Mucosa of gallbladder (tissue), 1 donor: ENCODE measurements around the gene BST2. TPM values are rescaled to one million over a fixed set of nuclear protein-coding genes. Genes with fewer than 3 reads are reported as not detected.

Source experiments
- DNase-seq: peaks from one replicate; pipeline ENCODE4 v3.0.0-alpha.2; 2020; ENCODE audit warnings: low spot score
- total RNA-seq: library from RNA; stranded (reverse); gene quantifications from one replicate; pipeline ENCODE4 v1.2.1, GENCODE V29; 2021
- donor health status: DM: no; HTN: no; CAD: no.

Gene BST2
- total RNA-seq, 1 donor from 2014 or later = 90.6 TPM

DNA sequence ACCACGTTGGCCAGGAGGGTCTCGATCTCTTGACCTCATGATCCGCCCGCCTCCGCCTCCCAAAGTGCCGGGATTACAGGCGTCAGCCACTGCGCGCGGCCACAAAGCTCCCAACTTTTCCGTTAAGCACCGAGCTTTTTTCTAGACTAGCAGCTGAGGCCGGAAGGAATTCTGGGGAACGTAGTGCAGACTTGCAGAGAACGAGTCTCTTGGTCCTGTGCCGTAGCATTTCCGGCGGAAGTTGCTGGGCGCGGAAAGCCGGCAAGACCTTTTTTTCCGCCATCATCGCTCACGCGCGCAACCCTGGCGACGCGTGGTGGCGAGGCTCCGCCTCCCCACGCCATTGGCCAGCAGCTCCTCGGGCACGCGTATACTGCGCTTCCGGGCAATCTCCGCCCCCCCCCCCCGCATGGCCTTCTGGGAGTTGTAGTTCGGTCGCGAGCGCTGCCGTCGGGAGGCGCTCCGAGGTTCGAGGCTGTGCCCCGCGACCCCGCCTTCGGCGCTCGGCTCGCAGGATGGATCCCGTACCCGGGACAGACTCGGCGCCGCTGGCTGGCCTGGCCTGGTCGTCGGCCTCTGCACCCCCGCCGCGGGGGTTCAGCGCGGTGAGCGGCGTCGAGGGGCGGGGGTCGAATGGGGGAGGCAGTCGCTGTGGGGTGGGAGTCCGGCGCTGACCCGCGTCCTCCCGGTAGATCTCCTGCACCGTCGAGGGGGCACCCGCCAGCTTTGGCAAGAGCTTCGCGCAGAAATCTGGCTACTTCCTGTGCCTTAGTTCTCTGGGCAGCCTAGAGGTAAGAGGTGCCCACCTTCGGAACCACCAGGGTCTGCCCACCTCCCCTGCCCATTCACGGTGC, 14.4 kb upstream of the BST2 start, which contains the start of gene MVB12A:
Gene MVB12A, plus strand, starts transcription at position 427 of the 854 bp plus-strand sequence. Its CDS starts 89 bp downstream, at position 516.
- peak; percentile 99 for DNase-seq

DNA sequence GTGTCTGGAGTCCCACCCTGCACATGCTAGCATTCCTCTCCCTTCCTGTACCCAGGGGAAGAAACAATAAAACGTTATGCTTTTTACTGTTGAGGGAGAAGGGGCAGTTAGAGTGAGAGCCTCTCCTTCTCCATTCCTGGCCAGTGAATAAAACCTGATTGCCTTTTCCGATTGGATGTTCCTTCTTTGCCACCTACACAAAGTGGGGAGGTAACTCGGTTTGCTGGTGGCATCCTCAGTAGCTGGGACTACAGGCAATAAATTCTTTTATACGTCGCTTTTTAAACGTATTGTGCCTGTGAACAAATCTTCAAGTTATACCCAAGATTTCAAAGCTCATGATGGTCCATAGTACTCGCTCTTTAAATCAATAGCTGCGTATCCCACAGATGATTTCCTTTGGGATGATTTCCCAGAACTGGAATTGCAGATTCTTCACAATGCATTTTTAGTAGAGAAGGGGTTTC, 13.8 kb upstream of the BST2 start:
- DNase-seq = no peak

DNA sequence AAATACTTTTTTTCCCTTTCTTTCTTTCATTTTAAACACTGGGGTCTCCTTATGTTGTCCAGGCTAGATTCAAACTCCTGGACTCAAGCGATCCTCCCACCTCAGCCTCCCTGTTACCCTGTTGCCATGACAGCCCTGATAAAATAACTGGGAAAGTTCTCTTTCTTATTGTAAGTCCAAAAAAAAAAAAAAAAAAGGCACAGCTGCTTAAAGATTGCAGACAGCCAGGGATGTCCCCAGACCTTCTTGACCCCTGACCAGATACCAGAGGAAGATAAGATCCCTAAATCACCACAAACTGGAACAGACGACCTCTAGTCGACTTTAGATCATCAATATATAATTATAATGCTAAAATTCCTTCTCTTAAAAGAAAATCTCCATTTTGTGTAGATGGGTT, 13.3 kb upstream of the BST2 start:
- DNase-seq = no peak

- no peak for DNase-seq
Measured at GRCh38 chr19:17415121-17415520, 9.7 kb upstream of the BST2 start.

DNA sequence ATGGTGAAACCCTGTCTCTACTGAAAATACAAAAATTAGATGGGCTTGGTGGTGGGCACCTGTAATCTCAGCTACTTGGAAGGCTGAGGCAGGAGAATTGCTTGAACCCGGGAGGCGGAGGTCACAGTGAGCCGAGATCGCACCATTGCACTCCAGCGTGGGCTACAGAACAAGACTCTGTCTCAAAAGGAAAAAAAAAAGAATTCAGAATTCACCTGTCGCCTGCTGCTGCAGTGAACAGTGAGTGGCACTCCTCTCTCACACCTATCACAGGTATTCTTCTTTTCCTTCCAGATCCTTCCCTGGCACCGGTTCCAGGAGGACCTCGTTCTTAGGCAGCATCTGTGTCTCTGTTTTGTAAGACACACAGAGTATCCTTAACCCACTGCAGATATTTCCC, 8.7 kb upstream of the BST2 start:
- no peak for DNase-seq

GRCh38 chr19:17411801-17412200, 6.4 kb upstream of the BST2 start:
- DNase-seq = no peak

DNA sequence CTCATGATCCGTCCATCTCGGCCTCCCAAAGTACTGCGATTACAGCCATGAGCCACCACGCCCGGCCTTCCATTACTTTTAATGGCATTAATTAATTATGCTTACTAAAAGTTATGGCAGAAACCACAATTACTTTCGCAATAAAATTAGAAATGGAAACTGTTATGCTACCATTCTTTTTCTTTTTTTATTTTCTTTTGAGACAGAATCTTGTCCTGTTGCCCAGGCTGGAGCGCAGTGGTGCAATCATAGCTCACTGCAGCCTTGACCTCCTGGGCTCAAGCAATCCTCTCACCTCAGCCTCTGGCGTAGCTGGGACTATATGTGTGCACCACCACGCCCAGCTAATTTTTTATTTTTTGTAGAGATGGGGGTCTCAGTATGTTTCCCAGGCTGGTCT, 4.6 kb upstream of the BST2 start:
- DNase-seq = no peak

- no peak for DNase-seq
Measured at GRCh38 chr19:17406887-17407196, 1.4 kb upstream of the BST2 start.

GRCh38 chr19:17406046-17406886, 836 bp upstream of the BST2 start:
- DNase-seq = no peak

DNA sequence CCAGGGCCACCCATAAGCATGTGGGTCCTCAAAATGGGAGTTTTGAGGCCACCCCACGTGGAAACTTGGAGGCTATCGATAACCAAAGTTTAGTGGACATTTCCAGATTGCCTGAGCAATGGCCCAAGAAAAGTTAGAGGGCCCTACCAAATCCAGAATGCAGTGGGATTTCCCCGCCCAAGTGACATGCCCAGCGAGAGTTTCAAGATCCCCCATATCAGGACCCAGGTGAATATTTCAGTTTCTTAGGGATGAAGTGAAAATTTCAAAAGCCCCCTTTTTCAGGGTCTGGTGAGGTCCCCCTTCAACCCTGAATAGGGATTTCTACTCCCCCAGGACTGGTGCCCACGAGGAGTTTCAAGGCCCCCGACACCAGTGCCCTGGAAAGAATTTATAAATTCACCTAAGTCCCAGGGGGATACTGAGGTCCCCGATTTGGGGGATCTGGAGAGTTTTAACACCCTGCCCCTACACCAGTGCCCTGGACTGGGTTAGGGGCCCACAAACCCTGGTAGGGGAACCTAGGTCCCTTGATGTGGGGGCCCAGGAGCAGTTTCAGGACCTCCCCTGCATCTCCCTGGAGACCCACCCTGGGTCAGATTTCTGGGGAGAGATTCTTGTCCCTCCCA, 695 bp downstream of the BST2 start:
- no peak for DNase-seq

DNA sequence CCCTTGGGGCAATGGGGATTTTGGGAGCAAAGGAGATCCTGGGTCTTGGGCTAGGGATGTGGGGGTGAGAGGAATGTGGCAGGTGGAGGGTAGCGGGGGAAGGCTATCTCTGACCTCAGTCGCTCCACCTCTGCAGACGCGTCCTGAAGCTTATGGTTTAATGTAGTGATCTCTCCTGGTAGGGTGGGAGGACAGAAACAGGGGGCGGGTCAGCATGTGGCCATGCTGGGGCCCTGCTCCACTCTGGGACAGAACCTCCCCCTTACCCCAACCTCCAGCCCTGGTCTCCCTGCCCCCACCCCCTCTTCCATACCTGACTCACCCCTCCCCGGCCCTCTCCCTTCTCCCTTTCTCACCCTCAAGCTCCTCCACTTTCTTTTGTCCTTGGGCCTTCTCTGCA, 1.4 kb downstream of the BST2 start:
- DNase-seq = no peak

- no peak for DNase-seq
Measured at GRCh38 chr19:17402982-17403855, 2.2 kb downstream of the BST2 start.

DNA sequence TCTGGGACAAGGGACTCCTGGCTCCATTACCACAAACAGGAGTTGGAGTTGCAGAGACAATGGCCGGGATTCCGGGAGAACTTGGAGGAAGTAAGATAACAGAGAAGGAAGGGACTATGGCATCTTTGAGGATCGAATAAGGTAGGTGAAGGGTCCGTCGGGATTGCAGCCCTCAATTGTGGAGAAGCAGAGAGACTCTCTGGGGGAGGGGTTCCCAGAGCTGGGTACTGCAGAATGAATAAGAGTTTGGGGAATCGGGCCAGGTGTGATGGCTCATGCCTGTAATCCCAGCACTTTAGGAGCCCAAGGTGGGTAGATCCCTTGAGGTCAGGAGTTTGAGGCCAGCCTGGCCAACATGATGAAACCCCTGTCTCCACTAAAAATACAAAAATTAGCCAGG, 3.8 kb downstream of the BST2 start:
- no peak for DNase-seq

- DNase-seq = no peak
Measured at GRCh38 chr19:17398902-17399527, 6.4 kb downstream of the BST2 start.

DNA sequence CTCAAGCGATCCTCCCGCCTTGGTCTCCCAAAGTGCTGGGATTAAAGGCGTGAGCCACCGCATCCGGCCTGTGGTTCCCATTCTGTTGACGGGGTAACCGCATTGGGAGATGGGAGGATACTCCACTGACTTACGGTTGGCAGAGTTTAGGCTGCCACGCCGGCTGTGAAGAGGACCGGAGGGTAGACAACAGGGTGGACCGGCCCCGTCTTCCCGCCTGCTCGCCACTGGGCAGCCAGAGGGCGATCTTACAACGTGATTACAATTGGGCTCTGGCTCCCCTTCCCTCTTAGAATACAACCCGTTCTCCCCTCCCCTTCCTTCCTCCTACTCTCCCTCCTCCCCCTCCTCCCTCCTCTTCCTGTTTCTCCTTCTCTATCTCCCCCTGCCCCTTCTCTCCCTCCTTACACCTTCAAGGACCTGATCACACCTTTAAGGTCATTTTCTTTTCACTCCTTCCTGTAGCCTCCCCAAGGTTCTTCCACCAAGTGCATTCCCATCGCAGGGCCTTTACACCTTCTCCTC, 10.5 kb downstream of the BST2 start:
- DNase-seq = peak; percentile 63

DNA sequence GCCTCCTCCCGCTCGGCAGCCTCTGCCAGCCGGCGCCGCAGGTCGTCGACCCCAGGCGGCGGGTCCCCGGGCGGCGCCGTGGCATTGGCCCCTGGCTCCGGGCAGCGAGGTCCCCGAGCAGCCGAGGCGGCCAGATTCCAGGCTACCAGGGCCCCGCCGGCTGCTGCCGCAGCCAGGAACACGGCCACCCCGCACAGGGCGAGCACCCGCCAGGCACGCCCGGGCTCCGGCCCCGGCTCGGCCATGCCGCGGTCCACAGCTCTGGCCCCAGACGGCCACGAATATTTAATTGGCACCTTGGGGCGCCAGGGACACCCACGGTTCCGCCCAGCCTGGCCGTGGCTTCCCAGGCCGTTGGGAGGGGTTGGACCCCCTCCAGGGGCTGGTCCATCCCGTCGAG, 11.5 kb downstream of the BST2 start, which contains the start of gene CCDC194:
Gene CCDC194, minus strand, starts transcription at position 283 of the 400 bp plus-strand sequence. Its CDS starts 38 bp downstream, at position 245.
- DNase-seq = no peak

DNA sequence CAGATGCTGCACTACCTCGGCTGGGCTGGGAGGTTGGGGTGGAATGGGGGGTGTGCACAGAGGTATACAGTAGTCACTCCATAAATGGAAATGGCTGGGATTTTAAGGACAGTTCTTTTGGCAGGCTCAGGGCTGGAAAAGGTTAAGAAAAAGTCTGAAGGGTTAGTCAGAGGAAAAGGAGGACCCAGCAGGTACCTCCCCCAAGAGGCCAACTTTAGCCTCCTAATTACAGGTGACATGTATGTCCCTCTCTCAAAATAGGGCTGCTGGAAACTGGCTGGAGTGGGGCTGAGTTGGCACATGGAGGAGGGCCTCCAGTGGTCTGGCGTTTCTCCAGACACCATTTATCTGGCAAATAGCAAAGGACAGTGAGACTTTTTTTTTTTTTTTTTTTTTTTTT, 12.4 kb downstream of the BST2 start:
- no peak for DNase-seq

DNA sequence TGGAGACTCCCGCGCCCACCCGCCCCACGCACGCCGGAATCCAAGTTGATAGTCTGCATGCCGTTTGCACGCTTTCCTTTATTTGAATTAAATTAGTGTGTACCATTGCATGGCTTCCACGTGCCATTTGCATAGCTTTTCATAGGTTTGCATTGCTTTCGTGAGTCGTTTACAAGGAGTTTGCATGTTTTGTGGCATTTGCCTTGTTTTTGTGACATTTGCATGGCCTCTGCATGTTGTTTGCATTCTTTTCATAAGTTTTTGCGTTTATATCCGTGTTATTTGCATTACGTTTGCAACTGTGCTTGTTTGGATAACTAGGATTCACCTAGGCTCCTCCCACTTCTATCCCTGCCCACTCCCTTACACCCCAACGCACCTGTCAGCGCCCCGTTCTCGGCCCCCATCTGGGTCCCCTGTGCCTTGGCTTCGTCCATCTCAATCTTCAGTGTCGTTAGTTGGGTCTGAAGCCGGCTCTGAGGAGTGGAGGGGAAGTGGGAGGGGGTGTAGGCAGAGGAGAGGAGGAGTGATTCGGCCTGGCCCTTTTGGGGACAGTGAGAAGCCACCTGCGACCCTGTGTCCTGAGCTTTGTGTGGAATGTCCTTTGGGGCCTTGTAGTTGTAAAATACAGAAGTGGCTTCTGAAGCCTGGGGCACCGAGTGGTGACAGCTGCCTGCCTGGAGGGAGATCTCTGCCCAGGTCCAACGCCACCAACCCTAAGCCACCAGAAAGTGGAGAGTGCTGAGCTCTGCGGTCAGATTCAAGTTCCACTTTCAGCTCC, 13.9 kb downstream of the BST2 start:
- DNase-seq = no peak

DNA sequence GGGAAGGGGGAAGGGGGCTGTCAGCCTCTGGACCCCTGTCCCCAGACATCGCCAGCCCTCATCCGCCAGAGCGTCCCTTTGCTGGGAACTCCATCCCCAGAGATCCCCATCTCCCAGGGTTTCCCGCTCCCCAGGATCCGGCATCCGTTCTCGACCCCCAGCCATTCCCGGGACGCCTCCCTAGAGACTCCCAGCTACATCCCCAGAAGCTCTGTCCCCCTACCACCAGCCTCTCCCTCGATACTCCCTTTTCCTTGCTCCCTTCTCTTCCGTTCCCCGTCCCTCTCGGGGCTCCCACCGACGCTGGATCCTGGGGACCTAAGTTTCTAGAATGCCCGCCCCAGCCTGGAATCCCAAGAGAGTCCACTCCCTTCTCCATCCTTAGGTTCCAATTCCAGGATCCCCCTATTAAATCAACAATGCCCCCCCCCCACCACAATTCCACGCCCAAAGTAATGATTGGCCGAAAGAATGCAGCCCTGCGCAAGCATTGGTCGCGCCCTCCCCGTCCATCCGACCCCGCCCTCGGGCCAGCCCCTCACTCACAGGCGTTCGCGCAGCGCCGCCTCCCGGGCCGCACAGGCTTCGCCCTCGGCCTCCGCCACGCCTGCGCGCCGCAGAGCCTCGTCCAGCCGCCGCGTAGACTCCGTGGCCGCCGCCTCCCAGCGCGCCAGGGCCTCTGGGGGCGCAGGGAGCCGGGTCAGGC, 14.6 kb downstream of the BST2 start:
- peak; percentile 88 for DNase-seq
